HUES64 (cell line): ENCODE measurements around the gene DLG5.

ENCODE experiments used
- H3K27ac ChIP-seq: 2 replicates; pipeline ENCODE4 v1.7.0; 2013; ENCODE audit warnings: low read depth, low read length, inconsistent platforms
- H3K27me3 ChIP-seq: 2 replicates; pipeline ENCODE4 v1.6.1; 2013; ENCODE audit warnings: mild to moderate bottlenecking, low read length; ENCODE audit not compliant: insufficient read depth
- H3K36me3 ChIP-seq: 2 replicates; pipeline ENCODE4 v1.6.1; 2013; ENCODE audit warnings: mild to moderate bottlenecking, low read length; ENCODE audit not compliant: insufficient read depth
- H3K4me1 ChIP-seq: 2 replicates; pipeline ENCODE4 v1.6.1; 2013; ENCODE audit warnings: mild to moderate bottlenecking, low read length, moderate library complexity; ENCODE audit not compliant: insufficient read depth
- H3K4me3 ChIP-seq: 2 replicates; pipeline ENCODE4 v1.5.1; 2013; ENCODE audit warnings: mild to moderate bottlenecking, low read length, moderate library complexity
- H3K9ac ChIP-seq: 2 replicates; pipeline ENCODE4 v1.6.1; 2013; ENCODE audit warnings: mild to moderate bottlenecking, low read depth, low read length
- H3K9me3 ChIP-seq: 2 replicates; pipeline ENCODE4 v1.6.1; 2013; ENCODE audit warnings: low read depth, low read length; ENCODE audit not compliant: insufficient read depth
- WGBS: fragments of 150-250, 120-280 bp; methylation state at CpG from one replicate; pipeline ENCODE4 v1.1.7; 2013; ENCODE audit warnings: missing lambda C conversion rate; 5-methylcytosine and 5-hydroxymethylcytosine counted together

Gene DLG5

GRCh38 chr10:77849039-77849664, 77.4 kb downstream of the DLG5 start:
- H3K4me3 ChIP-seq: no peak overlapping the region
- no peak overlapping the region for H3K9ac ChIP-seq
- H3K27ac ChIP-seq: peak overlapping the region; percentile 22; the same call in 1 of the 2 replicates
- H3K27me3 ChIP-seq: no peaks in the 10 kb centered on the region
- H3K36me3 ChIP-seq: peaks cover 27% of the 10 kb centered on the region
- 61% methylated on average over 12 of the region's 12 CpGs for WGBS
- peaks cover 45% of the 10 kb centered on the region for H3K4me1 ChIP-seq
- no peaks in the 10 kb centered on the region for H3K9me3 ChIP-seq

GRCh38 chr10:77846718-77847311, 79.7 kb downstream of the DLG5 start:
- Histone ChIP-seq H3K9me3 (no peaks in the 10 kb centered on the region), H3K27ac (peak overlapping the region; percentile 79), H3K9ac (peak overlapping the region; percentile 66), H3K27me3 (no peaks in the 10 kb centered on the region), H3K4me1 (peaks cover 45% of the 10 kb centered on the region), H3K4me3 (no peak overlapping the region), H3K36me3 (peaks cover 34% of the 10 kb centered on the region)
- 41% methylated on average over 21 of the region's 21 CpGs for WGBS

DNA sequence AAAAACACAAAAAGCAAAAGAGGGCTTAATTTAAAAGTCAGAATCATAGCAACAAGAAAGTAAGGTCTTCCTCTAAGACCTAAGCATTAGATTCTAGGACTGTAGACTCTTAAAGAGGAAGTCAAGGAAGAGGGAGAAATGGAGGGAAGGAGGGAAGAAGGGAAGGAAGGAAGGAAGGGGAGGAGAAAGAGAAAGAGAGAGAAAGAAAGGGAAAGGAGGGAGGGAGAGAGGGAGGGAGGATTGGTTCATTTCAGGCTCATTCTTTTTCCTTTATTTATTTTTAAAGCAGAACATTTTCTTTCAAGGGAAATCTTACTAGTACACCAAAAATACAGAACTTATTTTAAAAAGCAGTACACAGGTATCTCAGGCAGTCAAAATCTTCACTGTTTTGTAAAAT, 81.1 kb downstream of the DLG5 start:
- Histone ChIP-seq H3K9me3 (no peaks in the 10 kb centered on the region), H3K4me1 (peaks cover 34% of the 10 kb centered on the region), H3K27me3 (no peaks in the 10 kb centered on the region), H3K9ac (peak overlapping the region; percentile 28; the same call in 1 of the 2 replicates), H3K27ac (peak overlapping the region; percentile 55), H3K4me3 (no peak overlapping the region), H3K36me3 (peaks cover 47% of the 10 kb centered on the region)

- 64% methylated on average over 9 of the region's 9 CpGs for WGBS
- H3K4me3 ChIP-seq: no peak overlapping the region
- H3K9me3 ChIP-seq: no peaks in the 10 kb centered on the region
- H3K27me3 ChIP-seq: no peaks in the 10 kb centered on the region
- H3K27ac ChIP-seq: peak overlapping the region; percentile 55
- H3K9ac ChIP-seq: peak overlapping the region; percentile 28; the same call in 1 of the 2 replicates
- H3K36me3 ChIP-seq: peaks cover 47% of the 10 kb centered on the region
- peaks cover 28% of the 10 kb centered on the region for H3K4me1 ChIP-seq
These were observed 81.7 kb downstream of the DLG5 start for GRCh38 chr10:77844713-77845445.

DNA sequence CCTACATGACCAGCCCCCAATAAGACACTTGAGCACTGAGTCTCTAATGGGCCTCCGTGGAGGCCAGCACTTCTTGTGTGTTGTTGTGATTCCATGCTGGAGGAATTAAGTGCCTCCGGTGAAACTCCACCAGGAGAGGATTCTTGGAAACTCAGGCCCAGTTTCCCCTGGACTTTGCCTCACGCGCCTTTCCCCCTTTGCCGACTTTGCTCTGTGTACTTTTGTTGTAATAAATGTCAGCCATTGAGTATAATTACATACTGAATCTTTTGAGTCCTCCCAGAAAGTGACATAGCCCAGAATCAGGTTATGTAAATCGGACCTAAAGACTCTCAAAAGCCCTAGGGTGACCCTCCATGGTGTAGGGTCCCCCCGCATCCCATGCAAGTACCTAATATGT, 82.4 kb downstream of the DLG5 start:
- H3K27ac ChIP-seq: no peak overlapping the region
- no peaks in the 10 kb centered on the region for H3K9me3 ChIP-seq
- WGBS: 92% methylated on average over 7 of the region's 7 CpGs
- H3K4me3 ChIP-seq: no peak overlapping the region
- H3K36me3 ChIP-seq: peaks cover 53% of the 10 kb centered on the region
- H3K4me1 ChIP-seq: peaks cover 24% of the 10 kb centered on the region
- no peaks in the 10 kb centered on the region for H3K27me3 ChIP-seq
- no peak overlapping the region for H3K9ac ChIP-seq

DNA sequence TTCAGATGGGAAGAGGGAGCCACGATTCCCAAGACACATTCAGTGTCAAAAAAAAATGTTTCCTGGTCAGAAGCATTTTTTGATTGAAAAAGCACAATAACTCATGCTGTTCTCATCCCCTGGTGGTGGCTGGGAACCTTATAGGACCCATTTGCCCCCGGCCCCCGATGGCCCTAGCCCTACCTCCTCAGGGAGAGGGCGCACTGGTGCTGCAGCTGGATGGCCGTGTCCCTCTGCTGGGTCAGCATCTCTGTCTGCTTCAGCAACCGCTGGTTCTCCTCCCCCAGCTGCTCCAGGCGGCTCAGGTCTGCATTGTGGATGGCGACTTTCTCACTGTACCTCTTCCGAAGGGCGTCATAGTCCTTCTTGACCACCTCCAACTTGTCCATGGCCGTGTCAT, 83.3 kb downstream of the DLG5 start:
- WGBS: 95% methylated on average over 11 of the region's 11 CpGs
- Histone ChIP-seq H3K27me3 (no peaks in the 10 kb centered on the region), H3K9ac (no peak overlapping the region), H3K4me1 (peaks cover 18% of the 10 kb centered on the region), H3K9me3 (no peaks in the 10 kb centered on the region), H3K36me3 (peaks cover 53% of the 10 kb centered on the region), H3K27ac (no peak overlapping the region), H3K4me3 (no peak overlapping the region)

DNA sequence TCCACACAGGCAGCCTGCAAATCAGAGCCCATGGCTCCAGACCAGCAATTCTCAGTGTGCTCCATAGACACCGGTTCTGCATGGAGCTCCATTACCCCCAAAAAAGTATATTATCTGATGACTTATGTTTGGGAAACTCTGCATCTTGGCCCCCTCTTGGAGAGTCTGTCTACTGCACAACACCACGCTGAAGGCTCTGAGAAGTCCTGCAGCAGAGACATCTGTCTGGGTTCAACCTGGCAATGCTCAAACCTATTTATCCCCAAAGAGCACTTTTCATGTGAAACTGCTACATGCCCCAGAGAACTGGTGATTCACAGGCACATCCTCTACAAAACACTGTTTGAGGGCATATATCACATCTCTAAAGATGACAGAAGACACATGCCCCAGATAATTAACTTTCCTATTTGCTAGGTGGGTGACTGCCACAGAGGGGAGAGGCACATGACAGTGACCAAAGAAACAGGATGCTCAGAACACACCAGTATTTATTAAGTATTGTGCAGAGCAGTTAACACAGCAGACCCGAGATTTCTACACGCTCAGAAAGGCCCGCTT, 83.8 kb downstream of the DLG5 start:
- Histone ChIP-seq H3K27ac (no peak overlapping the region), H3K9ac (no peak overlapping the region), H3K9me3 (no peaks in the 10 kb centered on the region), H3K36me3 (peaks cover 48% of the 10 kb centered on the region), H3K4me1 (peaks cover 22% of the 10 kb centered on the region), H3K27me3 (no peaks in the 10 kb centered on the region), H3K4me3 (no peak overlapping the region)
- WGBS: 96% methylated on average over 5 of the region's 5 CpGs

- WGBS: 97% methylated on average over 27 of the region's 27 CpGs
- H3K9me3 ChIP-seq: no peaks in the 10 kb centered on the region
- peaks cover 19% of the 10 kb centered on the region for H3K4me1 ChIP-seq
- no peaks in the 10 kb centered on the region for H3K27me3 ChIP-seq
- H3K27ac ChIP-seq: no peak overlapping the region
- no peak overlapping the region for H3K9ac ChIP-seq
- H3K4me3 ChIP-seq: no peak overlapping the region
- peaks cover 48% of the 10 kb centered on the region for H3K36me3 ChIP-seq
These were observed 84.7 kb downstream of the DLG5 start for GRCh38 chr10:77841711-77842375.

- Histone ChIP-seq H3K27me3 (no peaks in the 10 kb centered on the region), H3K36me3 (peaks cover 57% of the 10 kb centered on the region), H3K27ac (no peak overlapping the region), H3K9ac (no peak overlapping the region), H3K9me3 (no peaks in the 10 kb centered on the region), H3K4me1 (peaks cover 17% of the 10 kb centered on the region), H3K4me3 (no peak overlapping the region)
- WGBS: 92% methylated on average over 8 of the region's 8 CpGs
These were observed 85.9 kb downstream of the DLG5 start for GRCh38 chr10:77840636-77841035.

GRCh38 chr10:77837925-77838595, 88.5 kb downstream of the DLG5 start:
- Histone ChIP-seq H3K27me3 (no peaks in the 10 kb centered on the region), H3K9me3 (no peaks in the 10 kb centered on the region), H3K4me3 (no peak overlapping the region), H3K4me1 (peaks cover 10% of the 10 kb centered on the region), H3K27ac (peak overlapping the region; percentile 6; the same call in 1 of the 2 replicates), H3K36me3 (peaks cover 69% of the 10 kb centered on the region), H3K9ac (peak overlapping the region; percentile 23; the same call in 1 of the 2 replicates)
- 82% methylated on average over 14 of the region's 14 CpGs for WGBS
